ENCODE measurements around the gene IGF2R. TPM values are rescaled to one million over a fixed set of nuclear protein-coding genes. Genes with fewer than 3 reads are reported as not detected.

Gene IGF2R
- total and polyA plus RNA-seq, 2 of the 13 experiments (the other 11 are each of a cell fraction or from before 2014, with no cell fraction given), result 38.3 to 70.0 TPM

- no peak for TF ChIP-seq JUNB (CRISPR knock-in tag; IDR thresholded peaks at IDR 0.05; ENCODE audit: borderline replicate concordance)
- TF ChIP-seq, protein P1, sequence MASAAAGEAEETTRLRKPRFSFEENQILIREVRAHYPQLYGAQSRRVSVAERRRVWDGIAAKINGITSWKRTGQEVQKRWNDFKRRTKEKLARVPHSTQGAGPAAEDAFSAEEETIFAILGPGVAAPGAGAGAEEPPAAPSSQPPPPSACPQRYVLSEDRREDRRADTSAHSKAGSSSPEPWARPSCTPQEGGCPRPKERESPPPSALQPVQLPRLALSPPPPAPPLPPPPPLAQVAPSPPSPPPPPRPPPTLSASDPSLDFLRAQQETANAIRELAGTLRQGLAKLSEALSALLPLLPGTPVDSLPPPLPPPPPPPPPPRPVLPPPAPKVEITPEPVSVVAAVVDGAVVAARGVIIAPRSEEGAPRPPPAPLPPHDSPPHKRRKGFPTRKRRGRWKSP (CRISPR knock-in tag; IDR thresholded peaks at IDR 0.05), result no peak
- TF ChIP-seq ZNF746 (CRISPR knock-in tag; IDR thresholded peaks at IDR 0.05), result no peak
- no peak for TF ChIP-seq ZNF468 (CRISPR knock-in tag; IDR thresholded peaks at IDR 0.05)
- TF ChIP-seq ZNF839 (CRISPR knock-in tag; IDR thresholded peaks at IDR 0.05; ENCODE audit: borderline replicate concordance), result no peak
- TF ChIP-seq, protein P2, sequence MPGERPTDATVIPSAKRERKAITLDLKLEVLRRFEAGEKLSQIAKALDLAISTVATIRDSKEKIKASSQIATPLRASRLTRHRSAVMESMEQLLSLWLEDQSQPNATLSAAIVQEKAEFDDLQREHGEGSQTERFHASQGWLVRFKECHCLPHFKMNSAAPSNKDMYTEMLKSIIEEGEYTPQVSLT (CRISPR knock-in tag; IDR thresholded peaks at IDR 0.05; ENCODE audit: borderline replicate concordance, low read depth), result no peak
Measured at GRCh38 chr6:160048471-160048870, 79.6 kb downstream of the IGF2R start (continued).

- Histone ChIP-seq H3K4me2 (ENCODE audit: low read depth, low read length) (no peak overlapping the region), H3K9ac (ENCODE audit: insufficient read depth, low read depth, low read length) (no peak overlapping the region), H3K9me3 (ENCODE audit: low read length) (no peaks in the 10 kb centered on the region), H3K27me3 (ENCODE audit: control insufficient read depth in 1 of 2, insufficient read depth in 2 of 2, low read length in 2 of 2) (no peaks in the 10 kb centered on the region), H4K20me1 (ENCODE audit: insufficient read depth, low read length) (no peaks in the 10 kb centered on the region), H3K4me3 (replicated peaks in 1 of 3; ENCODE audit: insufficient read depth in 1 of 3, low read depth in 2 of 3, low read length in 3 of 3) (no peak overlapping the region), H3K79me2 (ENCODE audit: insufficient read depth, low read length) (no peaks in the 10 kb centered on the region), H3K27ac (ENCODE audit: extremely low read length, insufficient read depth, low read length) (no peak overlapping the region), H3K4me1 (ENCODE audit: insufficient read depth, low read length) (peaks cover 2% of the 10 kb centered on the region), H2AFZ (ENCODE audit: low read length) (no peak overlapping the region), H3K36me3 (replicated peaks in 1 of 2; ENCODE audit: control insufficient read depth in 1 of 2, insufficient read depth in 2 of 2, low read length in 2 of 2) (peaks cover 53 to 88% of the 10 kb centered on the region in 2 experiments)
- WGBS (ENCODE audit: low lambda C conversion rate), result 98% methylated on average over 9 of the region's 9 CpGs
- POLR2A ChIA-PET, result no interaction called here
- FAIRE-seq (no peak), DNase-seq (ENCODE audit: low spot score) (no peak), ATAC-seq (no peak)
- in situ Hi-C loops (cut with HindIII; ENCODE audit: extremely low pct_ligation_motif_present, low pct_unique_long_range_greater_than_20kb), result no loop called here
- no TSS peak for BruUV-seq (replicated peaks)
- CTCF ChIA-PET (ENCODE audit: low intra/inter-chr PET ratio, low total read pairs), result no interaction called here
- intact Hi-C loops (cut with micrococcal nuclease; ENCODE audit: unreplicated experiment), result no loop called here
- TF ChIP-seq ARHGAP35 (CRISPR knock-in tag; IDR thresholded peaks at IDR 0.05; ENCODE audit: borderline replicate concordance), result no peak
- TF ChIP-seq NFKB2 (CRISPR knock-in tag; IDR thresholded peaks at IDR 0.05; ENCODE audit: borderline replicate concordance), result no peak
- TF ChIP-seq, protein P3, sequence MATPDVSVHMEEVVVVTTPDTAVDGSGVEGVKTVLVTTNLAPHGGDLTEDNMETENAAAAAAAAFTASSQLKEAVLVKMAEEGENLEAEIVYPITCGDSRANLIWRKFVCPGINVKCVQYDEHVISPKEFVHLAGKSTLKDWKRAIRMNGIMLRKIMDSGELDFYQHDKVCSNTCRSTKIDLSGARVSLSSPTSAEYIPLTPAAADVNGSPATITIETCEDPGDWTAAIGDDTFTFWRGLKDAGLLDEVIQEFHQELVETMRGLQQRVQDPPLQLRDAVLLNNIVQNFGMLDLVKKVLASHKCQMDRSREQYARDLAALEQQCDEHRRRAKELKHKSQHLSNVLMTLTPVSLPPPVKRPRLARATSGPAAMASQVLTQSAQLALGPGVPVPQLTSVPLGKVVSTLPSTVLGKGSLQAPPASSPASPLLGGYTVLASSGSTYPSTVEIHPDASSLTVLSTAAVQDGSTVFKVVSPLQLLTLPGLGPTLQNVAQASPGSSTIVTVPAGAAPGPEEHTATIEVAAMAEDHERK (CRISPR knock-in tag; IDR thresholded peaks at IDR 0.05; ENCODE audit: low read depth), result no peak
- TF ChIP-seq ZNF615 (CRISPR knock-in tag; IDR thresholded peaks at IDR 0.05; ENCODE audit: borderline replicate concordance), result no peak
- TF ChIP-seq, protein P1 (CRISPR knock-in tag; IDR thresholded peaks at IDR 0.05), result no peak
- TF ChIP-seq NR2F6 (IDR thresholded peaks at IDR 0.05), result no peak
- TF ChIP-seq NR2F6 (CRISPR knock-in tag; IDR thresholded peaks at IDR 0.05), result no peak
- no peak for TF ChIP-seq PAX8 (CRISPR knock-in tag; IDR thresholded peaks at IDR 0.05; ENCODE audit: borderline replicate concordance)
- TF ChIP-seq ZNF564 (CRISPR knock-in tag; IDR thresholded peaks at IDR 0.05), result no peak
- no peak for TF ChIP-seq ZNF563 (CRISPR knock-in tag; IDR thresholded peaks at IDR 0.05)
- TF ChIP-seq ZNF496 (CRISPR knock-in tag; IDR thresholded peaks at IDR 0.05; ENCODE audit: insufficient replicate concordance), result no peak
- no peak for TF ChIP-seq TAF15 (IDR thresholded peaks at IDR 0.05; ENCODE audit: low read depth, low read length, poor library complexity, severe bottlenecking)
- no peak for TF ChIP-seq FOXK1 (CRISPR knock-in tag; IDR thresholded peaks at IDR 0.05; ENCODE audit: borderline replicate concordance, low read depth)
- no peak for TF ChIP-seq ZNF317 (CRISPR knock-in tag; IDR thresholded peaks at IDR 0.05)
- TF ChIP-seq KLF15 (CRISPR knock-in tag; IDR thresholded peaks at IDR 0.05; ENCODE audit: borderline replicate concordance), result no peak
Measured at GRCh38 chr6:160049346-160049745, 80.5 kb downstream of the IGF2R start.

All from HepG2 (cell line).